Dedifferentiated amniotic fluid mesenchymal stem cell (primary cell): ENCODE results near the gene DCDC2B.

ENCODE experiments used
- DNase-seq: peaks from one replicate; pipeline ENCODE4 v3.0.0-alpha.2; 2016; ENCODE audit errors: extremely low spot score

DCDC2B gene

GRCh38 chr1:32195972-32196823 lies 12.7 kb upstream of the DCDC2B start:
- DNase-seq: no peak

DNA sequence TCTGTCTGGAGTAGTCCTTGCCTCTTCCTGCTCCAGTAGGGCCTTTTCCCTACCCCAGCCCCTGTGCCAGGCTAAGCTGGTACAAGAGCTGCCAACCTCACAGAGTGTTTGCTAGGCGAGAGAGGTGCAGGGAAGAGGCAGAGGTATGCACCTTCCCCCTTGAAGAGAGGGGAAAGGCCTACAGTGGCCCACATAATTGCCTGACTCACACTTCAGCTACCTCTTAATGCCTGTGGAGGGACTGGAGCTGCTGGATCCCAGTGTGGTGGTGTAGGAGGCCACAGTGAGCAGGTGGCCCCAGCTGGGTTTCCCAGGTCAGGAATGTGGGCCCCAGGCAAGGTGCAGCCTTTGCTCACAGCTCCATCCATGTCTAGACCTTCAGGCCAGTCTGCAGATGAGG lies 11.8 kb upstream of the DCDC2B start:
- no peak for DNase-seq

DNA sequence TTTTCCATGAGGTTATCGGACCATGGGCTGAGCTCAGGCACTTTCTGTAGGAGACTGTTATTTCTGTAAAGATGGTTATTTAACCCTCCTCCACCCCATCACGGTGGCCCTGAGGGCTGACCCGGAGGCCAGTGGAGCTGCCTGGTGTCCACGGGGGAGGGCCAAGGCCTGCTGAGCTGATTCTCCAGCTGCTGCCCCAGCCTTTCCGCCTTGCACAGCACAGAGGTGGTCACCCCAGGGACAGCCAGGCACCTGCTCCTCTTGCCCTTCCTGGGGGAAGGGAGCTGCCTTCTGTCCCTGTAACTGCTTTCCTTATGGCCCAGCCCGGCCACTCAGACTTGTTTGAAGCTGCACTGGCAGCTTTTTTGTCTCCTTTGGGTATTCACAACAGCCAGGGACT lies 11.1 kb upstream of the DCDC2B start:
- no peak for DNase-seq

GRCh38 chr1:32198237-32199042 lies 10.4 kb upstream of the DCDC2B start:
- DNase-seq: no peak

- DNase-seq: no peak
These were observed 9.7 kb upstream of the DCDC2B start for GRCh38 chr1:32199043-32199716.

GRCh38 chr1:32199717-32200072 lies 9.2 kb upstream of the DCDC2B start:
- DNase-seq: no peak

DNA sequence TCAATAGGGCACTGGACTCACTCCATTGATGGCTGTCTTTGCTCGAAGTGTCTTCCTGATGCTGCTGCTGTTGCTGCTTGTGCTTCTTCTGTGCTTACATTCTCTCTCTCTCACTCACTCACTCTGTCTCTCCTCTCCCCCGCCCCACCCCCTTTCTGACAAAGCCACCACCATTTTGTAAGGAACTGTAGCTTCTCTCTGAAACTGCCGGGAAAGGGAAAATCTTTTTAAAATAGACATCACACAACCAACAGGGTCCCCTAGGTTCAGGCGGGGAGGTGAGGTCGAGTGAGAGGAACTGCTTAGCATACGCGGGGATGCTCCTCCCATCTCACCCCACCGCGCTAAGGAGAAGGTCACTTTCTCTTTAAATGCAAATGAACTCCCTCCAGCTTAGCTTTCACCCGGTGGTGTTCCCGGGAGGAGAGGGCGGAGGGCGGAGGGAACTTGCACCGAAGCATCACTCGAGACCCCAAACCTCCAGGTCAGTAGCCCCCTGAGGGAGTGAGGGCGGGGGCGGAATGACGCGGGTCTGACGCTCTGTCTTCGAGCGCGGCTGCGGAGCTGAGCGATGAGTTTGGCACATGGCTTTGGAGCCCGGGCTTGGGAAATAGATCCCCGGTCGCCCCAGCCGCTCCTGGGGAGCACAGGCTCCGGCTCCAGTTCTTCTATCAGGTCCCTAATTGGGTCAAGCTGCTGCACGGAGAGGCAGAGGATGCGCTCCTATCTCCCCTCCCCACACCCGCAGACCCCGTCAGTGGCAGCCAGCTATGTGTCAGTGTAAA lies 8.5 kb upstream of the DCDC2B start, which contains the start of gene CCDC28B:
Gene CCDC28B (plus strand): TSS at position 370 of the 785 bp plus-strand sequence. CDS start 1,341 bp downstream, outside the sequence.
- DNase-seq: peak; percentile 58

- peak; percentile 46 for DNase-seq
These were observed 7.7 kb upstream of the DCDC2B start for GRCh38 chr1:32201011-32201855.

- no peak for DNase-seq
These were observed 3.9 kb upstream of the DCDC2B start for GRCh38 chr1:32204943-32205361.

DNA sequence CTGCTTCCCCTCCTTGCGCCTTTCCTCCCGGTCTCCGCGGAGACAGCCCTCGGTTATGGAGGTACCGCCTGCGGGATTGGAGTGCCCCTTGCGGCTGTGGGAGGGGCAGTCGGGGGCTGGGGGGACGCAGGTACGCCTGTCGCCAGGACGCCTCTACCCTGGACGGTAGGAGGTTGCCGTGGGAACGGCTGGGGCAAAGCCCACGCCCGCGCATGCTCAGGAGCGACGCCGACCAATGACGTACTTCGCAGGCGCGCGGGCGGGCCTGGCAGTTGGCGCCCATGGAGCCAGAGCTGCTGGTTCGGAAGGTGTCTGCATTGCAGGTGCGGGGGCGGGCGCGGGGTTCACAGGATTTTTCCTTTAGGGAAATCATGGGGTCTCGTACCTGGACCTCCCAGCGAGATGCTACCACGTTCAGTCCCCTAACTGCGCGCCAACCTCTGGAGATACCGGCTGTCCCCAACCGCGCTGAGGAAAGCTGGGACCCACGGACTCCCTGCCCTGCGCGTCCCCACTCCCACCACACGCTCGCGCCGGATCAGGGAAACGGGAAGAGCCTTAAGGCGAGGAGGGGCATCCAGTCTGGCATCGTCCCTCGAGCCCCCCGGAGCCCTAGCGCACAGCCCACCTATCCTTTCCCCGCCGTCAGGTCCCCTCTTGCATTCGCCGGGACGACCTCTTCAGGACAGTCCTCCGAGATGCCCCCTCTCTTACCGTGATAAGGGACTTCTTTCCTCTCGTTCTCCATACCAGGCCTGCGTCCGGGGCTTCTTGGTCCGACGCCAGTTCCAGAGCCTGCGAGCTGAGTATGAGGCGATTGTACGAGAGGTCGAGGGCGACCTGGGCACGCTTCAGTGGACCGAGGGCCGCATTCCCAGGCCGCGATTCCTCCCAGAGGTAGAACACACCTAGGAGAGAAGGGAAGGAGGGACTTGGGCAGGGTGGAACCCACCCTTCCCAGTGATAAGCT lies 3.2 kb upstream of the DCDC2B start, which contains the start of gene IQCC:
Gene IQCC (plus strand): TSS at position 271 of the 970 bp plus-strand sequence. CDS start 11 bp downstream, at position 282.
- DNase-seq: peak; percentile 71

DNA sequence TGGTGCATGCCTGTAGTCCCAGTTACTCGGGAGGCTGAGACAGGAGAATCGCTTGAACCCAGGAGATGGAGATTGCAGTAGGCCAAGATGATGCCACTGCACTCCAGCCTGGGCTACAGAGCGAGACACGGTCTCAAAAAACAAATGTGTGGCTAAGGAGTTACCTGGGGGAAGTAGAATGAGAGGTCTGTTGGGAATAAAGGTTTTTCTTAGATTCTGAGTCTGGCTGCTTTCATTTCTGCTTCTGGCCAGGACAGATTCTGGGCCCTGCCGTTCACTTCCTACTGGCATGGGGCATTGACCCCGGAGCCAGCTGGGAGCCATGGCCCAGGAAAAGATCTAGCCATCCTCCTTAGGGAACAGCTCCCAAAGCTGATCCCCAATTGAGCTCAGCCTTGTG lies 420 bp upstream of the DCDC2B start:
- DNase-seq: no peak

GRCh38 chr1:32215629-32216480 lies 7.0 kb downstream of the DCDC2B start:
- peak; percentile 70 for DNase-seq

- no peak for DNase-seq
These were observed 7.7 kb downstream of the DCDC2B start for GRCh38 chr1:32216566-32216965.

DNA sequence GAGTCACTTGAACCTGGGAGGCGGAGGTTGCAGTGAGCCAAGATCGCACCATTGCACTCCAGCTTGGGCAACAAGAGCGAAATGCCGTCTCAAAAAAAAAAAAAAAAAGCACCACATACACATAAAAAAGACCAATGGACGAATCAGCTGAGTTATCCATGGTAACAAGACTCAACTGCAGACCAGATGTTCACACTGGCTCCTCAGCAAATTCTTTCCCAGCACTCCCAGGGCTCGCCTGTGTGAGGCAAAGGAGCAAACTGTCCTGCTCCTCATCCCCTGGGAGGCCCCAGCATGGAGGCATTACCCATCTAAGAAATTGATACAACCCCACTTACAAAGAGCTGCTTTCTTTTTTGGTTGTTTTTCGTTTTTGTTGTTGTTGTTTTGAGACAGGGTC lies 10.1 kb downstream of the DCDC2B start:
- DNase-seq: no peak

DNA sequence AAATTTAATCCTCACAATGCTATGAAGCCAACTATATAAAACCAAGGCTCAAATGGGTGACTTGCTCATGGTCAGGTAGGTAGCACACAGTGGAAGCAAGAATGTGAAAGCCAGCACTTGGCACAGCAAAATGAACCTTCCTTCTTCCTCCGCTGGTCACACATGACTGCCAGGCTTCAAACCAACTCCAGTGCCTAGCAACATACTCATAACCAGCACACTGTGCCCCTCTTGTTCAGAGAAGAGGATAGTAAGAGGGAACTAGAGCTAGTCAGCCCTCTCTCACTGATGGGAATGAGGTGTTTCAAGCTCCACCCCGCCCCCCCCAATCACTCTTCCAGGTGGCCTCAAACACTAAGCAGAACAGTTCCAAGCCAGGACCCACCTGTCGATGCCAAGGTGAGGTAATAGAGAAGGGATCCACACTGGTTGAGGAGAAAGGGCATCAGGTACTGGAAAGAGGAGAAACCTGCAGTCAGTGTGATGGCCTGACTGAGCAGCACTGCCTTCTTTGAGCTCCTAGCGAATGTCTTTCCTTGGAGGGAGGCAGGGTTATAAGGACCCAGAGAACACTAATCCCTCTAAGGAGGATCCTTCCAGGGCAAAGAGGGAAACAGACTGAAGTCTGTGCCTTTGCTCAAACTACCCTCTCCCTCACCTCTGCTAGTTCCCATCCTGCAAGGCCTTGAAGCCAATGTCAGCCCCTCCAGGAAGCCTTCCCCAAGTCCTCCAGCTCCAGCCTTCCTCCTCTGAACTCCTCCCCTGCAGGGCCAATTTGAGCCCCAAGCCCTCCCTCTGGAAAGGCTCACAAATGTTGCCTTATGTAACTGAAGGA lies 12.1 kb downstream of the DCDC2B start:
- DNase-seq: no peak

DNA sequence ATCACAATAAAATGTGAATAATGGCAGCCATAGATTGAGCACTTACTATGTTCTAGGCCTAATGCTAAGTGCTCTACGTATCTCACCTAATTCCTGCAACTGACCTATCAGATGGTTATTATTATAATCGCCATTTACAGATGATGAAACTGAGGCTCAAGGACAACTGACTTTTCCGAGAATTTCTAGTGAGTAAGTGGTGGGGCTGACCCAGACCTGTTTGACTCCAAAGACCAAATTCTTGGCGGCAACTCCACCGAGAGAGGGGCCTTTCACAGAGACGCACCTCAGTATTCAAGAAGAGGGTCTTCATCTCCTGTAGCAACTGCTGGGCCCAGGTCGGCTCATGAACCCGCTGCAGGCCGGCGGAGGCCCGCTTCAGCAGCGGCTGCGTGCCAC lies 12.7 kb downstream of the DCDC2B start:
- no peak for DNase-seq

DNA sequence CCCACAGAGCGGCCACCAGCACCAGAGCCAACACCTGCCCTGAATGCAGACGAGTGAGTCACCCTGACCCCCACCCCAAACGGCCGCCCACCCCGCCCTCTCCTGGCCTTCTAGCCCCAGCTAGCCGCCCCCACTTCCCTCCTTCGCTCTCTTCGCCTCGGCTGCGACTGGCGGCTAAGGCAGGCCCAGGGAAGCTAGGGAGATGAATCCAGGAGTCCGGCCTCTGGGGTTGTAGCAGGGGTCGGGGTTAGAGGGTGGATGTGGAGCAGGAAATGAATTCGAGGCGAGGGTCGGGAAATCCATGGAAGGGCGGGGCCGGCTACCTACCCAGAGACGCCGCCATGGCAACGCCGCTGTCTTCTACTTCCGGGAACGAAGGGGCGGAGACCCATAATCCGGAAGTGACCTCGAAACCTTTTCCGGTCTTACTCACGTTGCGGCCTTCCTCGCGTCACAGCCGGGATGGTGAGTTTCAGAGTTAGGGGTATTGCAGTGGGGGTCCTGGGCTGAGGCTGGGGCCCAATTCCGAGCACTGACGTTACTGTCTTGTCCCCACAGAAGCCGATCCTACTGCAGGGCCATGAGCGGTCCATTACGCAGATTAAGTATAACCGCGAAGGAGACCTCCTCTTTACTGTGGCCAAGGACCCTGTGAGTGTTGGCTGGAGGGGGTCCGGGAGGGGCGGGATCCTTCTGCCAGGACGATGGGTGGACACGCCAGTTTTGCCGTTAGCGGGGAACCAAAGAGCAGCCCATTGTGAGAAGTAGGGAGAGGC lies 13.3 kb downstream of the DCDC2B start, which contains the start of the genes EIF3I and TMEM234:
Gene EIF3I (plus strand): TSS at position 428 of the 776 bp plus-strand sequence. CDS start 35 bp downstream, at position 463.
Gene TMEM234 (minus strand): TSS at position 374 of the 776 bp plus-strand sequence. CDS start 31 bp downstream, at position 343.
- DNase-seq: peak; percentile 95
